Posterior cingulate gyrus (tissue), 11 donors: ENCODE measurements around the gene VSTM2B.
A peak's percentile ranks its signal among the peaks of the same experiment; 100 is the strongest.

Experiments
- DNase-seq, 10 donors: peaks; one replicate each; pipeline versions ENCODE4 v3.0.0 to v3.0.0-alpha.2; 2020 to 2021; ENCODE audit warnings: mixed read lengths in 3 of 10
- intact Hi-C: fragments of 100-400 bp; cut with DNase I; formaldehyde crosslinking; loops from one replicate; pipeline ENCODE4 v1.15.1; 2023

VSTM2B gene

GRCh38 chr19:29606420-29606747 lies 80.6 kb downstream of the VSTM2B start:
- intact Hi-C loops = no loop called here

GRCh38 chr19:29609636-29610035 lies 83.8 kb downstream of the VSTM2B start:
- intact Hi-C loops = loop anchor here (1.0 to 5.0 kb wide), 3 partner anchors 53 to 107 kb away; no protein-coding TSS in a partner anchor

More at GRCh38 chr19:29606420-29606747, 80.6 kb downstream of the VSTM2B start:
- DNase-seq = peak in 1 of 10 donors; percentile 15

GRCh38 chr19:29610213-29610573 lies 84.4 kb downstream of the VSTM2B start:
- DNase-seq = peak in 2 of 10 donors; percentile 49 to 71
- intact Hi-C loops = loop anchor here (1.0 to 5.0 kb wide), 3 partner anchors 52 to 106 kb away; no protein-coding TSS in a partner anchor

More at GRCh38 chr19:29609636-29610035, 83.8 kb downstream of the VSTM2B start:
- DNase-seq = peak in 3 of 10 donors; percentile 20 to 72 (median 38)

GRCh38 chr19:29610574-29611271 lies 84.9 kb downstream of the VSTM2B start:
- peak; percentile 63 to 97 (median 84) for DNase-seq
- intact Hi-C loops = loop anchor here (1.0 to 5.0 kb wide), 3 partner anchors 52 to 106 kb away; no protein-coding TSS in a partner anchor

GRCh38 chr19:29612121-29612520 lies 86.3 kb downstream of the VSTM2B start:
- peak in 3 of 10 donors; percentile 27 to 55 (median 36) for DNase-seq
- intact Hi-C loops = loop anchor here (5.0 kb wide), 1 partner anchor 50 kb away; no protein-coding TSS in a partner anchor

GRCh38 chr19:29612801-29613595 lies 87.2 kb downstream of the VSTM2B start:
- intact Hi-C loops = loop anchor here (5.0 kb wide), 1 partner anchor 49 kb away; no protein-coding TSS in a partner anchor
- peak in 3 of 10 donors; percentile 15 to 67 (median 49) for DNase-seq

GRCh38 chr19:29614046-29614445 lies 88.3 kb downstream of the VSTM2B start:
- peak in 3 of 10 donors; percentile 21 to 68 (median 52) for DNase-seq
- intact Hi-C loops = loop anchor here (5.0 kb wide), 1 partner anchor 48 kb away; no protein-coding TSS in a partner anchor
